ENCODE measurements around the gene MIA2. TPM values are rescaled to one million over a fixed set of nuclear protein-coding genes. Genes with fewer than 3 reads are reported as not detected.
A peak's percentile ranks its signal among the peaks of the same experiment; 100 is the strongest.

The MIA2 gene
- total and polyA plus RNA-seq, 9 of the 15 experiments (the other 6 are each of a cell fraction or from before 2014, with no cell fraction given), result 6.0 to 21.8 (median 12.8) TPM

DNA sequence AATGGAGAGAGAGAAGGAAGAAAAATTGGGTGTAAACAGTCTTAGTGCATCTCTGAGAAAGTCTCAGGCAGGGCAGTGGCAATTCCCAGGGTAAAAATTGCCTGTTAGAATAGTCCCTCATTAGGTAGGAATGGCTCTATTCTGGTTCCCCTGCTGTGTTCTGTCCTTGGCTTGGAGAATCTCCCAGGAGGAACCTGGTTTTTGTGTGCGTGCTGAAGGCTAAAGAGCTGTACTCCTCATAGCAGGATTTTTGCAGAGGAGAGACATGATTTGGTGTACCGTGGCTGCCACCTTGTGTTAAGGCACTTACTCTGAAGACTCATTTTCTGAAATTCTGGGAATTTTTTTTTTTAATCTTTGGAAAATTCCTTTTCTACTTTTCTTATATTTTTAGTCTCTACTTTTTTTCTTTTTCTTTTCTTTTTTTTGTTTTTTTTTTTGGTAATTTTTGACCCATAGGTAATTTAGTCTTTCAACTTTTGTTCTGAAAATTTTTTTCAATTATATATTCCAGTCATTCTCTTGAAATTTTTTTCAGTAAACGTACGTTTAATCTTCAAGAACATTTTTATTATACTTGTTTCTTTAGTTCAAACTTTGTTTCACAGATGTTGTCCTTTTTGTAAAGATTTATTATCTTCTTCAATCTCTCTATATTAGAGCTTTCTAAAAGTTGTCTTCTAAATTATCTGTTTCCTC lies 134.7 kb downstream of the MIA2 start (continued):
- TF ChIP-seq, protein P1, sequence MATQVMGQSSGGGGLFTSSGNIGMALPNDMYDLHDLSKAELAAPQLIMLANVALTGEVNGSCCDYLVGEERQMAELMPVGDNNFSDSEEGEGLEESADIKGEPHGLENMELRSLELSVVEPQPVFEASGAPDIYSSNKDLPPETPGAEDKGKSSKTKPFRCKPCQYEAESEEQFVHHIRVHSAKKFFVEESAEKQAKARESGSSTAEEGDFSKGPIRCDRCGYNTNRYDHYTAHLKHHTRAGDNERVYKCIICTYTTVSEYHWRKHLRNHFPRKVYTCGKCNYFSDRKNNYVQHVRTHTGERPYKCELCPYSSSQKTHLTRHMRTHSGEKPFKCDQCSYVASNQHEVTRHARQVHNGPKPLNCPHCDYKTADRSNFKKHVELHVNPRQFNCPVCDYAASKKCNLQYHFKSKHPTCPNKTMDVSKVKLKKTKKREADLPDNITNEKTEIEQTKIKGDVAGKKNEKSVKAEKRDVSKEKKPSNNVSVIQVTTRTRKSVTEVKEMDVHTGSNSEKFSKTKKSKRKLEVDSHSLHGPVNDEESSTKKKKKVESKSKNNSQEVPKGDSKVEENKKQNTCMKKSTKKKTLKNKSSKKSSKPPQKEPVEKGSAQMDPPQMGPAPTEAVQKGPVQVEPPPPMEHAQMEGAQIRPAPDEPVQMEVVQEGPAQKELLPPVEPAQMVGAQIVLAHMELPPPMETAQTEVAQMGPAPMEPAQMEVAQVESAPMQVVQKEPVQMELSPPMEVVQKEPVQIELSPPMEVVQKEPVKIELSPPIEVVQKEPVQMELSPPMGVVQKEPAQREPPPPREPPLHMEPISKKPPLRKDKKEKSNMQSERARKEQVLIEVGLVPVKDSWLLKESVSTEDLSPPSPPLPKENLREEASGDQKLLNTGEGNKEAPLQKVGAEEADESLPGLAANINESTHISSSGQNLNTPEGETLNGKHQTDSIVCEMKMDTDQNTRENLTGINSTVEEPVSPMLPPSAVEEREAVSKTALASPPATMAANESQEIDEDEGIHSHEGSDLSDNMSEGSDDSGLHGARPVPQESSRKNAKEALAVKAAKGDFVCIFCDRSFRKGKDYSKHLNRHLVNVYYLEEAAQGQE (IDR thresholded peaks at IDR 0.05; ENCODE audit: borderline replicate concordance), result peak; percentile 43; the same call in 1 of the 2 replicates
- TF ChIP-seq, protein P1 (CRISPR knock-in tag; IDR thresholded peaks at IDR 0.05; ENCODE audit: low read depth), result no peak
- TF ChIP-seq HDAC6 (IDR thresholded peaks at IDR 0.05; ENCODE audit: low read depth, low read length) (no peak), KDM4B (IDR thresholded peaks at IDR 0.05; ENCODE audit: borderline replicate concordance in 2 of 2, low read depth in 1 of 2) (no peak), ARID2 (IDR thresholded peaks at IDR 0.05) (no peak), NUFIP1 (IDR thresholded peaks at IDR 0.05; ENCODE audit: partially characterized antibody) (no peak), KLF16 (IDR thresholded peaks at IDR 0.05) (no peak), ZNF224 (CRISPR knock-in tag; IDR thresholded peaks at IDR 0.05) (no peak), ZNF639 (CRISPR knock-in tag; conservative IDR thresholded peaks at IDR 0.05 in 1 of 2, IDR thresholded peaks at IDR 0.05 in 1 of 2) (no peak), ARID3A (IDR thresholded peaks at IDR 0.05; ENCODE audit: borderline replicate concordance, low read depth, low read length) (no peak), BRD9 (IDR thresholded peaks at IDR 0.05; ENCODE audit: low read depth, partially characterized antibody) (peak; percentile 64), NR4A1 (CRISPR knock-in tag; IDR thresholded peaks at IDR 0.05) (no peak), NR4A1 (tag; IDR thresholded peaks at IDR 0.05) (no peak), MTA3 (IDR thresholded peaks at IDR 0.05; ENCODE audit: borderline replicate concordance) (no peak), FOXK1 (CRISPR knock-in tag; IDR thresholded peaks at IDR 0.05; ENCODE audit: borderline replicate concordance) (no peak), ZNF232 (CRISPR knock-in tag; IDR thresholded peaks at IDR 0.05) (no peak), ZNF140 (CRISPR knock-in tag; IDR thresholded peaks at IDR 0.05) (no peak)
